ENCODE results near the gene CADM2. TPM values are rescaled to one million over a fixed set of nuclear protein-coding genes. Genes with fewer than 3 reads are reported as not detected.
"Not testable (repeated sequence)": the region's sequence is repeated elsewhere in the genome, so short reads cannot be mapped to it uniquely, and the experiment has no call there.

CADM2 gene
- total RNA-seq, 1 donor from 2014 or later, result 4.3 TPM

DNA sequence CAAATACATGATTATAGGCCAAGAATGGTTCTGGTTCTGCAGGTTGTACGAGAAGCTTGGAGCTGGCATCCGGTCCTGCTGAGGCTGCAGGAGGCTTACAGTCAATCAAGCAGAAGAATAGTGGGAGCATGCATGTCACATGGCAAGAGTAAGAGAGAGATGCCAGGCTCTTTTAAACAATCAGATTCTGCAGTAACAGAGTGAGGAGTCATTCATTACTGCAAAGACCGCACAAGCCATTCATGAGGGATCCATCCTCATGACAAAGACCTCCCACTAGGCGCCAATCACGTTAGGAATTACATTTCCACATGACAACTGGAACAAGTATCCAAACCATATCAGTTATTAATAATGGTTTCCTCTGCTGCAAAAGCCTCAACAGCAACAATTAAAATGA, 536.8 kb downstream of the CADM2 start:
- DNase-seq, result no peak
- no peaks in the 10 kb centered on the region for H3K9me3 ChIP-seq (replicated peaks)
- TF ChIP-seq, protein P1, sequence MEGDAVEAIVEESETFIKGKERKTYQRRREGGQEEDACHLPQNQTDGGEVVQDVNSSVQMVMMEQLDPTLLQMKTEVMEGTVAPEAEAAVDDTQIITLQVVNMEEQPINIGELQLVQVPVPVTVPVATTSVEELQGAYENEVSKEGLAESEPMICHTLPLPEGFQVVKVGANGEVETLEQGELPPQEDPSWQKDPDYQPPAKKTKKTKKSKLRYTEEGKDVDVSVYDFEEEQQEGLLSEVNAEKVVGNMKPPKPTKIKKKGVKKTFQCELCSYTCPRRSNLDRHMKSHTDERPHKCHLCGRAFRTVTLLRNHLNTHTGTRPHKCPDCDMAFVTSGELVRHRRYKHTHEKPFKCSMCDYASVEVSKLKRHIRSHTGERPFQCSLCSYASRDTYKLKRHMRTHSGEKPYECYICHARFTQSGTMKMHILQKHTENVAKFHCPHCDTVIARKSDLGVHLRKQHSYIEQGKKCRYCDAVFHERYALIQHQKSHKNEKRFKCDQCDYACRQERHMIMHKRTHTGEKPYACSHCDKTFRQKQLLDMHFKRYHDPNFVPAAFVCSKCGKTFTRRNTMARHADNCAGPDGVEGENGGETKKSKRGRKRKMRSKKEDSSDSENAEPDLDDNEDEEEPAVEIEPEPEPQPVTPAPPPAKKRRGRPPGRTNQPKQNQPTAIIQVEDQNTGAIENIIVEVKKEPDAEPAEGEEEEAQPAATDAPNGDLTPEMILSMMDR (IDR thresholded peaks at IDR 0.05; ENCODE audit: borderline replicate concordance), result no peak
- H3K4me3 ChIP-seq, result no peak overlapping the region
- intact Hi-C loops (cut with micrococcal nuclease), result no loop called here
- no peaks in the 10 kb centered on the region for H3K27me3 ChIP-seq (ENCODE audit: low read depth)
- H3K4me1 ChIP-seq, result no peaks in the 10 kb centered on the region
- H3K27ac ChIP-seq (replicated peaks), result no peak overlapping the region
- H3K36me3 ChIP-seq, result no peaks in the 10 kb centered on the region

DNA sequence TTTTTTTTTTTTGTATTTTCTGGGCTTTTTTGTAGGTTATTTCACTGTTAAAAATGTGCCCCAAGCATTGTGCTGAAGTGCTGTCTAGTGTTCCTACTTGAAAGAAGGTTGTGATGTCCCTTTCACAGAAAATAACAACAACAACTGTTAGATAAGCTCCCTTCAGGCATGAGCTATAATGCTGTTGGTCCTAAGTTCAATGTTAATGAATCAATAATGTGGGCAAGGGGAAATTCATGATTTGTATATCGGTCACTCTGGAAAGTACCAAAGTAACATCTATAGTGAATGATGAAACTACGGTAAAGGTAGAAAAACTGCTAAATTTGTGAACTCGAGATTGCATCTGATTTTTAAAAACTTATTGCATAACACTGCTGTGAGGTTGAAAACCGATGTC, 539.4 kb downstream of the CADM2 start:
- Histone ChIP-seq H3K27ac (replicated peaks) (no peak overlapping the region), H3K4me3 (no peak overlapping the region), H3K36me3 (no peaks in the 10 kb centered on the region), H3K9me3 (replicated peaks) (no peaks in the 10 kb centered on the region), H3K27me3 (ENCODE audit: low read depth) (no peaks in the 10 kb centered on the region), H3K4me1 (no peaks in the 10 kb centered on the region)
- intact Hi-C loops (cut with micrococcal nuclease), result no loop called here
- TF ChIP-seq, protein P1 (IDR thresholded peaks at IDR 0.05; ENCODE audit: borderline replicate concordance), result no peak
- DNase-seq, result no peak

DNA sequence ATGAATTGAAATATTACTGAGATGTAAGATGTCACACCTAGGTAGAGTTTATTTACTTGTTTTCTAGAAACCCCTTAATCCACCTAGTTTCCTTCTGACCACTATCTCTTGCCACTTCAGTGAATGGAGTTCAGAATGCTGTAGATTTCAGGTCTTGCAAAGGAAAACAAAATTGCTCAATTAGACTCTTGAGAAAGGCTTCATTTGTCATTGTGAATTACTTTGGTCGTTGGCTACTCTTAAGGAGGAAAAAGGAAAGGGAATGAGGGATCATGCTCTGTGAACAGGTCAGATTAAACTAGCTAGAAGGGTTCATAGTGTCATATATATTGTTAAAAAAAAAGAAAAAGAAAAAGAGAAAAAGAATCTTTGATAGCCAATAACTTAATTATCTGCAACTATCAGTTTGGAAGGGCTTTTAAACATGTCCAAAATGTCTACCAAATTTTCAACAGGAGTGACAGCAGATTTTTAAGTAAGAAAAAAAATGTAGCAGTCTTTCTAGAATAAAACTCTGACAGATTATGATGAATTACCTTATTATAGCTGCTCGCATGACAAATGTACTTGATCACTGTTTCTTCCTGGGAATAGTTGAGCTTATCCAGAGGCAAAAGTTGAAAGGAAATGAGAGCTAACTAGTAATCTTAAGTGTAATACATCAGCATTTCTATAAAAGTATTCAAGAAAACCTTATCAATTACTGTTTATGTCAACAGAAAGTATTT, 543.5 kb downstream of the CADM2 start:
- Histone ChIP-seq H3K9me3 (replicated peaks) (no peaks in the 10 kb centered on the region), H3K27ac (replicated peaks) (no peak overlapping the region), H3K4me3 (no peak overlapping the region), H3K27me3 (ENCODE audit: low read depth) (no peaks in the 10 kb centered on the region), H3K36me3 (no peaks in the 10 kb centered on the region), H3K4me1 (no peaks in the 10 kb centered on the region)
- intact Hi-C loops (cut with micrococcal nuclease), result no loop called here
- TF ChIP-seq, protein P1 (IDR thresholded peaks at IDR 0.05; ENCODE audit: borderline replicate concordance), result no peak
- DNase-seq, result no peak

DNA sequence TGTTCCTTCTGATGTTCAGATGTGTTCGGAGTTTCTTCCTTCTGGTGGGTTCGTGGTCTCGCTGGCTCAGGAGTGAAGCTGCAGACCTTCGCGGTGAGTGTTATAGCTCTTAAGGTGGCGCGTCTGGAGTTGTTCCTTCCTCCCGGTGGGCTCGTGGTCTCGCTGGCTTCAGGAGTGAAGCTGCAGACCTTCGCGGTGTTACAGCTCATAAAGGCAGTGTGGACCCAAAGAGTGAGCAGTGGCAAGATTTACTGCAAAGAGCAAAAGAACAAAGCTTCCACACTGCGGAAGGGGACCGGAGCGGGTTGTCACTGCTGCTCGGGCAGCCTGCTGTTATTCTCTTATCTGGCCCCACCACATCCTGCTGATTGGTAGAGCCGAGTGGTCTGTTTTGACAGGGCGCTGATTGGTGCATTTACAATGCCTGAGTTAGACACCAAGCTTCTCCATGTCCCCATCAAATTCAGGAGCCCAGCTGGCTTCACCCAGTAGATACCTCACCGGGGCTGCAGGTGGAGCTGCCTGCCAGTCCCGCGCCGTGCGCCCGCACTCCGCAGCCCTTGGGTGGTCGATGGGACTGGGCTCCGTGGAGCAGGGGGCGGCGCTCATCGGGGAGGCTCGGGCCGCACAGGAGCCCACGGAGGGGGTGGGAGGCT, 545.5 kb downstream of the CADM2 start:
- H3K27me3 ChIP-seq (ENCODE audit: low read depth); DNase-seq; H3K9me3 ChIP-seq (replicated peaks); H3K4me1 ChIP-seq; intact Hi-C loops (cut with micrococcal nuclease); H3K27ac ChIP-seq (replicated peaks); H3K36me3 ChIP-seq: not testable (repeated sequence)
- peak overlapping the region; percentile 17 for H3K4me3 ChIP-seq

DNA sequence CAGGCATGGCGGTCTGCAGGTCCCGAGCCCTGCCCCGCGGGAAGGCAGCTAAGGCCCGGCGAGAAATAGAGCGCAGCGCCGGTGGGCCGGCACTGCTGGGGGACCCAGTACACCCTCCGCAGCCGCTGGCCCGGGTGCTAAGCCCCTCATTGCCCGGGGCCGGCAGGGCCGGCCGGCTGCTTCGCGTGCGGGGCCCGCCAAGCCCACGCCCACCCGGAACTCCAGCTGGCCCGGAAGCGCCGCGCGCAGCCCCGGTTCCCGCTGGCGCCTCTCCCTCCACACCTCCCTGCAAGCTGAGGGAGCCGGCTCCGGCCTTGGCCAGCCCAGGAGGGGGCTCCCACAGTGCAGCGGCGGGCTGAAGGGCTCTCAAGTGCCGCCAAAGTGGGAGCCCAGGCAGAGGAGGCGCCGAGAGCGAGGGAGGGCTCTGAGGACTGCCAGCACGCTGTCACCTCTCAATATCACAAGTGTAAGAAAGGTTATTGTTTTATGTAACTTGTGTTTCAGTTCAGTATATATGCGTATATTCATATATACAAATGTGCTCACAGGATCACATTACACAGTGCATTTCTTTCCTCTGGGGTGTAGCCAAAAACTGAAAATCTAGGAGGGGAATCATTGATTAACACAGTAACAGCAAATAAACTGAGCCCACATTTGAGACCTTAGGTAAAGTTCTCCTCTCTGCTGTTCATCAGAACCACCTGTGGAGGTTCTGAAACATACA, 546.2 kb downstream of the CADM2 start:
- peak overlapping the region; percentile 17 for H3K4me3 ChIP-seq
- H3K27ac ChIP-seq (replicated peaks); H3K36me3 ChIP-seq; H3K9me3 ChIP-seq (replicated peaks); DNase-seq; H3K4me1 ChIP-seq; H3K27me3 ChIP-seq (ENCODE audit: low read depth); intact Hi-C loops (cut with micrococcal nuclease): not testable (repeated sequence)

DNA sequence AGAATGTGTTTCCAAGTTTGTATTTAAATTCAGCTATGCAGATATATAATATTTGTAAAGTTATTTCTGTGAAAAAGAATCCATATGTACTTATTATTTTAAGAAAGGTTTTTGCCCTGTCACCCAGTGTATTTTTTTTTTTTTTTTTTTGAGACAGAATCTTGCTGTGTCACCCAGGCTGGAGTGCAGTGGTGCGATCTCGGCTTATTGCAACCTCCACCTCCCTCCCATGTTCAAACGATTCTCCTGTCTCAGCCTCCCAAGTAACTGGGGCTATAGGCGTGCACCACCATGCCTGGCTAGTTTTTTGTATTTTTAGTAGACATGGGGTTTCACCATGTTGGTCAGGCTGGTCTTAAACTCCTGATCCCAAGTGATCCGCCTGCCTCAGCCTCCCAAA, 548.3 kb downstream of the CADM2 start:
- H3K36me3 ChIP-seq; intact Hi-C loops (cut with micrococcal nuclease); H3K4me3 ChIP-seq; DNase-seq; H3K9me3 ChIP-seq (replicated peaks); H3K27ac ChIP-seq (replicated peaks); H3K4me1 ChIP-seq; H3K27me3 ChIP-seq (ENCODE audit: low read depth): not testable (repeated sequence)

DNA sequence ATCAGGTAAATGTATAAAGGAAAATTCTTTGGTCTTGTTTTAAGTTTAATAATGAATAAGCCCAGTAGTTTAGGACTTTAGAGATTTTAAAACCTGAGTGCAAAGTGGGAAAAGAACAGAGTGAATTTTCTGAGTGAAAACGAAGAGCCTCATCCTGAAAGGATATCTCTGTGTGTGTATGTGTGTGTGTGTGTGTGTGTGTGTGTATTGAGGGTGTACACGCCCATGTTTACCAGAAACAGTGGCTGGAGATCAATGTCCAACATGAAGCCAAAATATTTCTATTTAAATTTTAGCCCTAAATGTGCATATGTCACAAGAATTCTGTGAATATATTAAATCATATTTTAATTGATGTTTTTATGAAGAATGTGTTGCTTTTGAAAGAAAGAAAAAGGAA, 549.9 kb downstream of the CADM2 start:
- Histone ChIP-seq H3K9me3 (replicated peaks) (no peaks in the 10 kb centered on the region), H3K27me3 (ENCODE audit: low read depth) (no peaks in the 10 kb centered on the region), H3K27ac (replicated peaks) (no peak overlapping the region), H3K4me1 (no peaks in the 10 kb centered on the region), H3K36me3 (no peaks in the 10 kb centered on the region), H3K4me3 (no peak overlapping the region)
- DNase-seq, result no peak
- intact Hi-C loops (cut with micrococcal nuclease), result no loop called here
- TF ChIP-seq, protein P1 (IDR thresholded peaks at IDR 0.05; ENCODE audit: borderline replicate concordance), result no peak
